ENCODE measurements around the gene SLC48A1. TPM values are rescaled to one million over a fixed set of nuclear protein-coding genes. Genes with fewer than 3 reads are reported as not detected.

Gene SLC48A1
- total RNA-seq, 1 experiment from 2014 or later: 20.0 TPM

DNA sequence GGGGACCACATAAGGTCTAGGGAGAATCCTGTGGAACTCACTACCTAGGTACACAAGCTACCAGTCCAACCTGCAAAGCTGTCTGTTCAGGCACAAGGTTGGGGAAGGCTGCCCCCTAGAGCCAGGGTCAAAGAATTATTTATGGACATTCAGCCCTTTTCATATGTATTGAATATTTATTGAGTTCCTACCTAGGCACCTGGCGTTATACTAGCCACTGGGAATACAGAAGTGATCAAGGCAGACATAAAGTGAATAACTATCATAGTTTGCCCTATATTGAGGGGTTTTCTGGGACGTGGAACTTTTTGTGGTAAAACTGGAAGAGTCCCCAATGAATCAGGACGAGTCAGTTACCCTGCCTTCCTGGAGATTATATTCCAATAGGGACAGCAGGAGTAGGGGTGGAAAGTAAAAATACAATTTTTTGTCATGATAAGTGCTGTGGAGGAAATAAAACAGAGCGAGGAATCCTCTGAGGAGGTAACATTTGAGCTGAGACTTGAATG lies 5.8 kb upstream of the SLC48A1 start (continued):
- TF ChIP-seq, protein P1, sequence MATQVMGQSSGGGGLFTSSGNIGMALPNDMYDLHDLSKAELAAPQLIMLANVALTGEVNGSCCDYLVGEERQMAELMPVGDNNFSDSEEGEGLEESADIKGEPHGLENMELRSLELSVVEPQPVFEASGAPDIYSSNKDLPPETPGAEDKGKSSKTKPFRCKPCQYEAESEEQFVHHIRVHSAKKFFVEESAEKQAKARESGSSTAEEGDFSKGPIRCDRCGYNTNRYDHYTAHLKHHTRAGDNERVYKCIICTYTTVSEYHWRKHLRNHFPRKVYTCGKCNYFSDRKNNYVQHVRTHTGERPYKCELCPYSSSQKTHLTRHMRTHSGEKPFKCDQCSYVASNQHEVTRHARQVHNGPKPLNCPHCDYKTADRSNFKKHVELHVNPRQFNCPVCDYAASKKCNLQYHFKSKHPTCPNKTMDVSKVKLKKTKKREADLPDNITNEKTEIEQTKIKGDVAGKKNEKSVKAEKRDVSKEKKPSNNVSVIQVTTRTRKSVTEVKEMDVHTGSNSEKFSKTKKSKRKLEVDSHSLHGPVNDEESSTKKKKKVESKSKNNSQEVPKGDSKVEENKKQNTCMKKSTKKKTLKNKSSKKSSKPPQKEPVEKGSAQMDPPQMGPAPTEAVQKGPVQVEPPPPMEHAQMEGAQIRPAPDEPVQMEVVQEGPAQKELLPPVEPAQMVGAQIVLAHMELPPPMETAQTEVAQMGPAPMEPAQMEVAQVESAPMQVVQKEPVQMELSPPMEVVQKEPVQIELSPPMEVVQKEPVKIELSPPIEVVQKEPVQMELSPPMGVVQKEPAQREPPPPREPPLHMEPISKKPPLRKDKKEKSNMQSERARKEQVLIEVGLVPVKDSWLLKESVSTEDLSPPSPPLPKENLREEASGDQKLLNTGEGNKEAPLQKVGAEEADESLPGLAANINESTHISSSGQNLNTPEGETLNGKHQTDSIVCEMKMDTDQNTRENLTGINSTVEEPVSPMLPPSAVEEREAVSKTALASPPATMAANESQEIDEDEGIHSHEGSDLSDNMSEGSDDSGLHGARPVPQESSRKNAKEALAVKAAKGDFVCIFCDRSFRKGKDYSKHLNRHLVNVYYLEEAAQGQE (IDR thresholded peaks at IDR 0.05; ENCODE audit: low read depth): no peak

DNA sequence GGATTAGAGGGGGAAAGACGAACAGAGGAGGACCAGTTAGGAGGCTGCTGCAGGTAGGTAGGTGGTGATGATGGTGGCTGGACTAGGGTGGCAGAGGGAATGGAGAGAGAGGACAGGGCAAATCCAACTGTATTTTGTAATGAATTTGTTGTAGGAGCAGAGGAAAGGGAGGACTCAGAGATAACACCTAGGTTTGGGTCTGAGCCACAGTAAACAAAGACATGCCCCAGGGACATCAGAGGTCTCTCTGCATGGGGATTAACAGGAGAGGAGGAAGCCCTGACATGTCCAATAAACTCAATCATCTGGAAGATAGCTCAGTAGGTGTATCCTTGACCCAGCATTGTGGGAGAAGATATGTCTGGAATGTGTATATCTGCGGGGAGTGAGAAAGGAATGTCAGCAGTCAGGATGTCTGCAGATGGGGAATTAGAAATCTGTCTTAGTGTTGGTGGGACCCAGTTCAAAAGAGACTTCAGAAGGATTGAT lies 4.7 kb upstream of the SLC48A1 start:
- H4K20me1 ChIP-seq (ENCODE audit: insufficient read depth): no peaks in the 10 kb centered on the region
- ChIA-PET RAD21 (ENCODE audit: low non-redundant PET in 1 of 2, low total read pairs in 2 of 2, uncharacterized antibody in 2 of 2, unreplicated experiment in 2 of 2) (interaction anchor here (2.8 to 4.4 kb wide), 2 partner anchors 25 to 26 kb away, joined by 29 to 61 read pairs; no protein-coding TSS in a partner anchor), CTCF (interaction anchor here (0.7 to 6.4 kb wide), 8 partner anchors 9 to 736 kb away, joined by 3 to 197 read pairs (median 18); no protein-coding TSS in a partner anchor), POLR2A (no interaction called here)
- no peak overlapping the region for H3K4me3 ChIP-seq (replicated peaks in 1 of 2; ENCODE audit: low read depth in 1 of 2, low read length in 2 of 2)
- ATAC-seq (peak; percentile 25; the same call in 1 of the 2 replicates), DNase-seq (ENCODE audit: low read depth, low spot score) (no peak)
- H3K79me2 ChIP-seq (ENCODE audit: insufficient read depth, low read length): no peaks in the 10 kb centered on the region
- H3K36me3 ChIP-seq (ENCODE audit: control insufficient read depth in 1 of 2, insufficient read depth in 2 of 2, low read length in 2 of 2): no peaks in the 10 kb centered on the region
- peaks cover 12 to 27% of the 10 kb centered on the region in 2 experiments for H3K4me1 ChIP-seq (ENCODE audit: control insufficient read depth in 1 of 2, insufficient read depth in 2 of 2, low read length in 2 of 2)
- no TSS peak for BruUV-seq (replicated peaks)
- no peaks in the 10 kb centered on the region for H3K9me2 ChIP-seq (ENCODE audit: insufficient read depth)
- no peak for TF ChIP-seq JUND (IDR thresholded peaks at IDR 0.05)
- TF ChIP-seq POLR2AphosphoS5 (IDR thresholded peaks at IDR 0.05; ENCODE audit: low read depth, low read length): no peak
- TF ChIP-seq, protein P2, sequence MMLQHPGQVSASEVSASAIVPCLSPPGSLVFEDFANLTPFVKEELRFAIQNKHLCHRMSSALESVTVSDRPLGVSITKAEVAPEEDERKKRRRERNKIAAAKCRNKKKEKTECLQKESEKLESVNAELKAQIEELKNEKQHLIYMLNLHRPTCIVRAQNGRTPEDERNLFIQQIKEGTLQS (IDR thresholded peaks at IDR 0.05): no peak
- TF ChIP-seq SRF (IDR thresholded peaks at IDR 0.05; ENCODE audit: low read depth): no peak
- TF ChIP-seq, protein P3, sequence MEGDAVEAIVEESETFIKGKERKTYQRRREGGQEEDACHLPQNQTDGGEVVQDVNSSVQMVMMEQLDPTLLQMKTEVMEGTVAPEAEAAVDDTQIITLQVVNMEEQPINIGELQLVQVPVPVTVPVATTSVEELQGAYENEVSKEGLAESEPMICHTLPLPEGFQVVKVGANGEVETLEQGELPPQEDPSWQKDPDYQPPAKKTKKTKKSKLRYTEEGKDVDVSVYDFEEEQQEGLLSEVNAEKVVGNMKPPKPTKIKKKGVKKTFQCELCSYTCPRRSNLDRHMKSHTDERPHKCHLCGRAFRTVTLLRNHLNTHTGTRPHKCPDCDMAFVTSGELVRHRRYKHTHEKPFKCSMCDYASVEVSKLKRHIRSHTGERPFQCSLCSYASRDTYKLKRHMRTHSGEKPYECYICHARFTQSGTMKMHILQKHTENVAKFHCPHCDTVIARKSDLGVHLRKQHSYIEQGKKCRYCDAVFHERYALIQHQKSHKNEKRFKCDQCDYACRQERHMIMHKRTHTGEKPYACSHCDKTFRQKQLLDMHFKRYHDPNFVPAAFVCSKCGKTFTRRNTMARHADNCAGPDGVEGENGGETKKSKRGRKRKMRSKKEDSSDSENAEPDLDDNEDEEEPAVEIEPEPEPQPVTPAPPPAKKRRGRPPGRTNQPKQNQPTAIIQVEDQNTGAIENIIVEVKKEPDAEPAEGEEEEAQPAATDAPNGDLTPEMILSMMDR (IDR thresholded peaks at IDR 0.05 in 2 of 3, conservative IDR thresholded peaks at IDR 0.05 in 1 of 3; ENCODE audit: borderline replicate concordance in 1 of 3, insufficient read depth in 1 of 3, low read depth in 2 of 3, low read length in 2 of 3): no peak
- peak overlapping the region; percentile 60 for H3K4me2 ChIP-seq (ENCODE audit: low read length)
- no peaks in the 10 kb centered on the region for H3K9me3 ChIP-seq (ENCODE audit: control insufficient read depth in 1 of 2, insufficient read depth in 1 of 2, low read depth in 1 of 2, low read length in 2 of 2)
- no peaks in the 10 kb centered on the region for H3K27me3 ChIP-seq (ENCODE audit: insufficient read depth, low read length)
- H3K27ac ChIP-seq (ENCODE audit: low read depth, low read length): no peak overlapping the region
- no peak overlapping the region for H2AFZ ChIP-seq (ENCODE audit: low read depth, low read length, poor library complexity, severe bottlenecking)
- no peak overlapping the region for H3K9ac ChIP-seq (ENCODE audit: low read length)
- intact Hi-C loops (cut with micrococcal nuclease): no loop called here
